Measurements from ENCODE around the gene EXOC3L4. TPM values are rescaled to one million over a fixed set of nuclear protein-coding genes. Genes with fewer than 3 reads are reported as not detected.

EXOC3L4 gene
- total RNA-seq, 1 donor from 2014 or later = 0.81 TPM

- peaks cover 7% of the 10 kb centered on the region for H3K4me1 Mint-ChIP-seq (ENCODE audit: low read depth, unreplicated experiment)
- H3K27ac Mint-ChIP-seq (ENCODE audit: unreplicated experiment) = peak overlapping the region; percentile 35
- H3K27me3 Mint-ChIP-seq (ENCODE audit: unreplicated experiment) = peaks cover 11% of the 10 kb centered on the region
- no peaks in the 10 kb centered on the region for H3K36me3 Mint-ChIP-seq (ENCODE audit: unreplicated experiment)
- H3K4me3 Mint-ChIP-seq (ENCODE audit: unreplicated experiment) = peak overlapping the region; percentile 73
- DNase-seq = peak; percentile 85
- H3K9me3 Mint-ChIP-seq (ENCODE audit: unreplicated experiment) = peaks cover 6% of the 10 kb centered on the region
- TF ChIP-seq, protein P1, sequence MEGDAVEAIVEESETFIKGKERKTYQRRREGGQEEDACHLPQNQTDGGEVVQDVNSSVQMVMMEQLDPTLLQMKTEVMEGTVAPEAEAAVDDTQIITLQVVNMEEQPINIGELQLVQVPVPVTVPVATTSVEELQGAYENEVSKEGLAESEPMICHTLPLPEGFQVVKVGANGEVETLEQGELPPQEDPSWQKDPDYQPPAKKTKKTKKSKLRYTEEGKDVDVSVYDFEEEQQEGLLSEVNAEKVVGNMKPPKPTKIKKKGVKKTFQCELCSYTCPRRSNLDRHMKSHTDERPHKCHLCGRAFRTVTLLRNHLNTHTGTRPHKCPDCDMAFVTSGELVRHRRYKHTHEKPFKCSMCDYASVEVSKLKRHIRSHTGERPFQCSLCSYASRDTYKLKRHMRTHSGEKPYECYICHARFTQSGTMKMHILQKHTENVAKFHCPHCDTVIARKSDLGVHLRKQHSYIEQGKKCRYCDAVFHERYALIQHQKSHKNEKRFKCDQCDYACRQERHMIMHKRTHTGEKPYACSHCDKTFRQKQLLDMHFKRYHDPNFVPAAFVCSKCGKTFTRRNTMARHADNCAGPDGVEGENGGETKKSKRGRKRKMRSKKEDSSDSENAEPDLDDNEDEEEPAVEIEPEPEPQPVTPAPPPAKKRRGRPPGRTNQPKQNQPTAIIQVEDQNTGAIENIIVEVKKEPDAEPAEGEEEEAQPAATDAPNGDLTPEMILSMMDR (IDR thresholded peaks at IDR 0.05; ENCODE audit: partially characterized antibody, unreplicated experiment) = peak; percentile 97
Measured at GRCh38 chr14:103104654-103105452, 10.3 kb downstream of the EXOC3L4 start.

GRCh38 chr14:103105580-103106150 lies 11.1 kb downstream of the EXOC3L4 start:
- peaks cover 12% of the 10 kb centered on the region for H3K4me1 Mint-ChIP-seq (ENCODE audit: low read depth, unreplicated experiment)
- no peak overlapping the region for H3K27ac Mint-ChIP-seq (ENCODE audit: unreplicated experiment)
- peaks cover 13% of the 10 kb centered on the region for H3K27me3 Mint-ChIP-seq (ENCODE audit: unreplicated experiment)
- no peak overlapping the region for H3K4me3 Mint-ChIP-seq (ENCODE audit: unreplicated experiment)
- peaks cover 6% of the 10 kb centered on the region for H3K9me3 Mint-ChIP-seq (ENCODE audit: unreplicated experiment)
- TF ChIP-seq, protein P1 (IDR thresholded peaks at IDR 0.05; ENCODE audit: partially characterized antibody, unreplicated experiment) = no peak
- DNase-seq = no peak
- H3K36me3 Mint-ChIP-seq (ENCODE audit: unreplicated experiment) = no peaks in the 10 kb centered on the region

- no peak for DNase-seq
- Mint-ChIP-seq H3K27ac (ENCODE audit: unreplicated experiment) (no peak overlapping the region), H3K9me3 (ENCODE audit: unreplicated experiment) (peaks cover 6% of the 10 kb centered on the region), H3K4me3 (ENCODE audit: unreplicated experiment) (no peak overlapping the region), H3K4me1 (ENCODE audit: low read depth, unreplicated experiment) (peaks cover 17% of the 10 kb centered on the region), H3K36me3 (ENCODE audit: unreplicated experiment) (no peaks in the 10 kb centered on the region), H3K27me3 (ENCODE audit: unreplicated experiment) (peaks cover 14% of the 10 kb centered on the region)
- TF ChIP-seq, protein P1 (IDR thresholded peaks at IDR 0.05; ENCODE audit: partially characterized antibody, unreplicated experiment) = no peak
Measured at GRCh38 chr14:103107455-103107854, 12.9 kb downstream of the EXOC3L4 start.

- Mint-ChIP-seq H3K9me3 (ENCODE audit: unreplicated experiment) (peaks cover 6% of the 10 kb centered on the region), H3K27ac (ENCODE audit: unreplicated experiment) (no peak overlapping the region), H3K4me3 (ENCODE audit: unreplicated experiment) (no peak overlapping the region), H3K27me3 (ENCODE audit: unreplicated experiment) (peaks cover 12% of the 10 kb centered on the region), H3K4me1 (ENCODE audit: low read depth, unreplicated experiment) (peaks cover 19% of the 10 kb centered on the region), H3K36me3 (ENCODE audit: unreplicated experiment) (no peaks in the 10 kb centered on the region)
- TF ChIP-seq, protein P1 (IDR thresholded peaks at IDR 0.05; ENCODE audit: partially characterized antibody, unreplicated experiment) = no peak
- no peak for DNase-seq
Measured at GRCh38 chr14:103107941-103108748, 13.6 kb downstream of the EXOC3L4 start.
